ENCODE results near the gene FOXI1.

FOXI1 gene

DNA sequence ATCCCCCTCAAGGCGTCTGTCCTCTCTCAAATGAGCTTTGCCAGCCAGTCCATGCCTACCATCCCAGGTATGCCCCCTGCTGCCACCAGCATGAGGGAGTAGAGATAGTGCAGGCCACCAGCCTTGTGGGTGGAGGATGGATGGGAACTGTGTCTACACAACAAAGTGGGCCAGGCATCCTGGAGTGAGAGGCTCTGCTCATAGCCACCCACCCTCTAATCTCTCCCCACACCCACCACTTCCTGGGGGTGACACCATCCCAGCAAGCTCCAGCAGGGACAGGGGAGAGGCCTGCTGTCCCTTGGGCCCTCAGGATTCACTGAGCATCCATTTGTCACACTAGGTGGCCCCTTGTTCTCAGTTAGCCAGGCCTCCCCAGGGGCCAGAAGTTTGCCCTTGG, 25.5 kb upstream of the FOXI1 start:
- TF ChIP-seq EZH2phosphoT487 (IDR thresholded peaks at IDR 0.05; ENCODE audit: borderline replicate concordance): no peak
- TF ChIP-seq, protein P1, sequence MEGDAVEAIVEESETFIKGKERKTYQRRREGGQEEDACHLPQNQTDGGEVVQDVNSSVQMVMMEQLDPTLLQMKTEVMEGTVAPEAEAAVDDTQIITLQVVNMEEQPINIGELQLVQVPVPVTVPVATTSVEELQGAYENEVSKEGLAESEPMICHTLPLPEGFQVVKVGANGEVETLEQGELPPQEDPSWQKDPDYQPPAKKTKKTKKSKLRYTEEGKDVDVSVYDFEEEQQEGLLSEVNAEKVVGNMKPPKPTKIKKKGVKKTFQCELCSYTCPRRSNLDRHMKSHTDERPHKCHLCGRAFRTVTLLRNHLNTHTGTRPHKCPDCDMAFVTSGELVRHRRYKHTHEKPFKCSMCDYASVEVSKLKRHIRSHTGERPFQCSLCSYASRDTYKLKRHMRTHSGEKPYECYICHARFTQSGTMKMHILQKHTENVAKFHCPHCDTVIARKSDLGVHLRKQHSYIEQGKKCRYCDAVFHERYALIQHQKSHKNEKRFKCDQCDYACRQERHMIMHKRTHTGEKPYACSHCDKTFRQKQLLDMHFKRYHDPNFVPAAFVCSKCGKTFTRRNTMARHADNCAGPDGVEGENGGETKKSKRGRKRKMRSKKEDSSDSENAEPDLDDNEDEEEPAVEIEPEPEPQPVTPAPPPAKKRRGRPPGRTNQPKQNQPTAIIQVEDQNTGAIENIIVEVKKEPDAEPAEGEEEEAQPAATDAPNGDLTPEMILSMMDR (conservative IDR thresholded peaks at IDR 0.05; ENCODE audit: low read length): no peak
- Histone ChIP-seq H3K27me3 (ENCODE audit: insufficient read depth, low read length, poor library complexity, severe bottlenecking) (no peaks in the 10 kb centered on the region), H2AFZ (ENCODE audit: low read length) (no peak overlapping the region), H3F3A (ENCODE audit: low read depth) (no peaks in the 10 kb centered on the region), H3K4me1 (ENCODE audit: insufficient read depth, low read length, poor library complexity, severe bottlenecking) (no peaks in the 10 kb centered on the region), H3K36me3 (ENCODE audit: insufficient read depth, low read length) (peaks cover 64% of the 10 kb centered on the region; the same call in 1 of the 2 replicates), H3K9me2 (replicated peaks; ENCODE audit: low read depth, low read length) (no peaks in the 10 kb centered on the region), H3K9ac (ENCODE audit: low read depth, low read length, poor library complexity, severe bottlenecking) (no peak overlapping the region), H3K4me2 (ENCODE audit: low read depth, low read length, poor library complexity, severe bottlenecking) (no peak overlapping the region), H4K20me1 (ENCODE audit: insufficient read depth, low read length, poor library complexity, severe bottlenecking) (no peaks in the 10 kb centered on the region), H3K4me3 (ENCODE audit: low read length, poor library complexity, severe bottlenecking) (no peak overlapping the region), H3K9me3 (ENCODE audit: insufficient read depth, low read depth, low read length) (no peaks in the 10 kb centered on the region), H3K79me2 (ENCODE audit: insufficient read depth, low read length) (no peaks in the 10 kb centered on the region)

DNA sequence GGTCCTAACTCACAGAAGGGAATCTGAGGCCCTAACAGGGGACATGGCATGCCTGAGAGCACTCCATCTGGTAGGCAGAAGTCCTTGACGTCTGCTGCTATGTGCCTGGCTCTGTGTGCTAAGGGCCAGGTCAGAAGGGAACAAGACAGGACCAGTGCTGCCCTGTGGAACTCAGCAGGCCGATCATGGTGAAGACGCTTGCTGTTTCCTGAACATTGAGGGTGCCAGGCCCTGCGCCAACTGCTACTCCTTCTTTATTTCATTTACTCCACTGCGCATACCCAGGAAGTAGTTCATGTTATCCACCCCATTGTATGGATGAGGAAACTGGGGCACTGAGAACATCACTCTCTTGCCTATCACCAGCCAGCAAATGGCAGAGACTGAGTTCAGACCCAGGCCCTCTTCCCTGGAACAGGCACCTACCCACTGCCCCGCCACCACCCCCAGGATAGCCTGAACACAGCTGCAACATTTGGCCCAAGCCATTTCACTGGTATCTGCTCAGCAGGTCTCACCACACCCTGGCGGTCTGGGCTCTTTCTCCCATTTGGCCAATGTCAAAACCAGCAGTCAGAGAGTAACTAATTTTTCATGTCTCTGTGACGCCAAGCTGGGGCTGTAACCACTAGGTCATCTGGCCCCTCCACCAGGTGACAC, 24.8 kb upstream of the FOXI1 start:
- TF ChIP-seq, protein P1 (conservative IDR thresholded peaks at IDR 0.05; ENCODE audit: low read length): no peak
- TF ChIP-seq EZH2phosphoT487 (IDR thresholded peaks at IDR 0.05; ENCODE audit: borderline replicate concordance): no peak
- Histone ChIP-seq H3K9ac (ENCODE audit: low read depth, low read length, poor library complexity, severe bottlenecking) (no peak overlapping the region), H3K27me3 (ENCODE audit: insufficient read depth, low read length, poor library complexity, severe bottlenecking) (no peaks in the 10 kb centered on the region), H3K4me2 (ENCODE audit: low read depth, low read length, poor library complexity, severe bottlenecking) (no peak overlapping the region), H3K79me2 (ENCODE audit: insufficient read depth, low read length) (no peaks in the 10 kb centered on the region), H3F3A (ENCODE audit: low read depth) (no peaks in the 10 kb centered on the region), H3K9me2 (replicated peaks; ENCODE audit: low read depth, low read length) (no peaks in the 10 kb centered on the region), H3K36me3 (ENCODE audit: insufficient read depth, low read length) (peaks cover 61% of the 10 kb centered on the region; the same call in 1 of the 2 replicates), H3K4me3 (ENCODE audit: low read length, poor library complexity, severe bottlenecking) (no peak overlapping the region), H2AFZ (ENCODE audit: low read length) (no peak overlapping the region), H3K4me1 (ENCODE audit: insufficient read depth, low read length, poor library complexity, severe bottlenecking) (no peaks in the 10 kb centered on the region), H3K9me3 (ENCODE audit: insufficient read depth, low read depth, low read length) (no peaks in the 10 kb centered on the region), H4K20me1 (ENCODE audit: insufficient read depth, low read length, poor library complexity, severe bottlenecking) (no peaks in the 10 kb centered on the region)

DNA sequence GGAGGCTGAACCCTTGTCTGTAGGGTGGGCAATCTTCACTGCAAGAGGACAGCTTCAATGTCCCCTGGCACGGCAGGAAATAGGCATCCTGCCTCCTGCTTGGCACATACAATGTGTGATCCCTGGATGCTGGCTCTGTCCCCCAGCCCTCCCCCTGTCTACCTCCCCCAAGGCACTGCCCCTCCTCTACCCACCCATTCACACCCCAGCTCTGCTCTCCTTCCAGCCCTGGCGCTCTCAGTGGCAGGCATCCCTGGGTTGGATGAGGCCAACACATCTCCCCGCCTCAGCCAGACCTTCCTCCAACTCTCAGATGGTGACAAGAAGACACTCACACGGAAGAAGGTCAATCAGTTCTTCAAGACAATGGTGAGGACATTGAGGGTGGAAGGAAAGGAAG, 24.1 kb upstream of the FOXI1 start:
- no peaks in the 10 kb centered on the region for H3K79me2 ChIP-seq (ENCODE audit: insufficient read depth, low read length)
- H3K4me2 ChIP-seq (ENCODE audit: low read depth, low read length, poor library complexity, severe bottlenecking): no peak overlapping the region
- no peaks in the 10 kb centered on the region for H3F3A ChIP-seq (ENCODE audit: low read depth)
- H3K4me3 ChIP-seq (ENCODE audit: low read length, poor library complexity, severe bottlenecking): no peak overlapping the region
- TF ChIP-seq, protein P1 (conservative IDR thresholded peaks at IDR 0.05; ENCODE audit: low read length): no peak
- no peak overlapping the region for H2AFZ ChIP-seq (ENCODE audit: low read length)
- H4K20me1 ChIP-seq (ENCODE audit: insufficient read depth, low read length, poor library complexity, severe bottlenecking): no peaks in the 10 kb centered on the region
- H3K9me2 ChIP-seq (replicated peaks; ENCODE audit: low read depth, low read length): no peaks in the 10 kb centered on the region
- H3K4me1 ChIP-seq (ENCODE audit: insufficient read depth, low read length, poor library complexity, severe bottlenecking): no peaks in the 10 kb centered on the region
- H3K36me3 ChIP-seq (ENCODE audit: insufficient read depth, low read length): peaks cover 56% of the 10 kb centered on the region; the same call in 1 of the 2 replicates
- H3K27me3 ChIP-seq (ENCODE audit: insufficient read depth, low read length, poor library complexity, severe bottlenecking): no peaks in the 10 kb centered on the region
- H3K9ac ChIP-seq (ENCODE audit: low read depth, low read length, poor library complexity, severe bottlenecking): no peak overlapping the region
- H3K9me3 ChIP-seq (ENCODE audit: insufficient read depth, low read depth, low read length): no peaks in the 10 kb centered on the region
